GM19025 (cell line): ENCODE measurements around the gene SPINT2.
A peak's percentile ranks its signal among the peaks of the same experiment; 100 is the strongest.

ENCODE experiments used
- ATAC-seq: cut with Tn5 transposase; IDR thresholded peaks from one replicate; pipeline ENCODE4 v1.9.1; 2021; ENCODE audit warnings: mild to moderate bottlenecking, low read depth, moderate library complexity; ENCODE audit not compliant: unreplicated experiment

Gene SPINT2

GRCh38 chr19:38291855-38292254, 27.5 kb downstream of the SPINT2 start:
- ATAC-seq = no peak

- ATAC-seq = no peak
Observed at GRCh38 chr19:38293281-38293680, 28.9 kb downstream of the SPINT2 start.

- no peak for ATAC-seq
Observed at GRCh38 chr19:38294090-38294489, 29.7 kb downstream of the SPINT2 start.

- ATAC-seq = no peak
Observed at GRCh38 chr19:38298821-38299680, 34.7 kb downstream of the SPINT2 start.

GRCh38 chr19:38303517-38304351, 39.4 kb downstream of the SPINT2 start, which contains the start of gene C19orf33:
TSS of gene C19orf33 (plus strand) at chr19:38304251. CDS start at chr19:38304262, 11 bp downstream.
- no peak for ATAC-seq

- ATAC-seq = no peak
Observed at GRCh38 chr19:38304352-38304865, 40.0 kb downstream of the SPINT2 start.

GRCh38 chr19:38304866-38305429, 40.6 kb downstream of the SPINT2 start:
- no peak for ATAC-seq

GRCh38 chr19:38306236-38306635, 41.9 kb downstream of the SPINT2 start:
- no peak for ATAC-seq

GRCh38 chr19:38307076-38307475, 42.7 kb downstream of the SPINT2 start:
- ATAC-seq = no peak

GRCh38 chr19:38307597-38307996, 43.2 kb downstream of the SPINT2 start:
- ATAC-seq = no peak

- ATAC-seq = no peak
Observed at GRCh38 chr19:38308006-38308766, 43.8 kb downstream of the SPINT2 start.

- no peak for ATAC-seq
Observed at GRCh38 chr19:38308926-38309614, 44.7 kb downstream of the SPINT2 start.

- no peak for ATAC-seq
Observed at GRCh38 chr19:38309615-38310278, 45.4 kb downstream of the SPINT2 start.

- no peak for ATAC-seq
Observed at GRCh38 chr19:38310279-38310670, 45.9 kb downstream of the SPINT2 start.

GRCh38 chr19:38310986-38311385, 46.6 kb downstream of the SPINT2 start:
- ATAC-seq = no peak

GRCh38 chr19:38315657-38316476, 51.5 kb downstream of the SPINT2 start, which contains the start of gene YIF1B:
TSS of gene YIF1B (minus strand) at chr19:38315947. CDS start at chr19:38315917, 30 bp downstream.
- ATAC-seq = peak; percentile 82

- no peak for ATAC-seq
Observed at GRCh38 chr19:38316477-38317067, 52.2 kb downstream of the SPINT2 start.
